Upper lobe of left lung (tissue), 6 donors: ENCODE results near the gene CXCL14. TPM values are rescaled to one million over a fixed set of nuclear protein-coding genes. Genes with fewer than 3 reads are reported as not detected.

Experiments
- ATAC-seq, 2 donors: fragments of 200-7000 bp; cut with Tn5 transposase; one replicate each; pipeline ENCODE4 v1.9.1; 2022; ENCODE audit warnings: mild to moderate bottlenecking in 2 of 2, moderate library complexity in 2 of 2; ENCODE audit not compliant: low FRiP score in 2 of 2
- DNase-seq, 2 donors: peaks; one replicate each; pipeline ENCODE4 v3.0.0-alpha.2; 2019 to 2020
- H3K27ac ChIP-seq, 4 donors: fragments of 200-600 bp; sonication (generic); one replicate each; pipeline ENCODE4 v1.5.1; 2016 to 2019
- H3K27me3 ChIP-seq, 4 donors: fragments of 200-600 bp; sonication (generic); one replicate each; pipeline ENCODE4 v1.5.1; 2017 to 2019
- H3K36me3 ChIP-seq, 4 donors: fragments of 200-600 bp; sonication (generic); one replicate each; pipeline ENCODE4 v1.5.1; 2016 to 2019
- H3K4me1 ChIP-seq, 4 donors: fragments of 200-600 bp; sonication (generic); one replicate each; pipeline ENCODE4 v1.5.1; 2018 to 2019
- H3K4me3 ChIP-seq, 4 donors: fragments of 200-600 bp; sonication (generic); one replicate each; pipeline ENCODE4 v1.5.1; 2017 to 2019; ENCODE audit warnings: mild to moderate bottlenecking in 2 of 4, moderate library complexity in 1 of 4
- H3K9me3 ChIP-seq, 4 donors: fragments of 200-600 bp; sonication (generic); one replicate each; pipeline ENCODE4 v1.5.1; 2018 to 2019
- EP300 ChIP-seq, 4 donors: sonication (generic); formaldehyde crosslinking; IDR thresholded peaks; one replicate each; pipeline ENCODE4 v1.5.1; 2017; ENCODE audit warnings: antibody characterized with exemption in 4 of 4, control low read depth in 2 of 4
- POLR2A ChIP-seq, 4 donors: fragments of 450-650 bp; IDR thresholded peaks; one replicate each; pipeline ENCODE4 v1.5.1; 2016 to 2017; ENCODE audit warnings: antibody characterized with exemption in 4 of 4, mild to moderate bottlenecking in 2 of 4
- POLR2AphosphoS5 ChIP-seq, 2 donors: sonication (generic); formaldehyde crosslinking; IDR thresholded peaks; one replicate each; pipeline ENCODE4 v1.5.1; 2017; ENCODE audit warnings: antibody characterized with exemption in 2 of 2
- WGBS, 2 donors: methylation state at CpG; one replicate each; pipeline ENCODE4 v1.1.5; 2017 to 2018; 5-methylcytosine and 5-hydroxymethylcytosine counted together
- total RNA-seq, 6 donors: library from RNA; depleted of rRNA in 4 of 6; stranded (reverse); fragments of >200 nt in 4 of 6; gene quantifications; one replicate each; pipeline versions ENCODE4 v1.1.0 to v1.2.1, GENCODE V29; 2016 to 2021
- TF ChIP-seq, protein P1 (sequence below), 6 experiments: fragments of 450-650 bp in 4 of 6; fragments of 200-600 bp in 2 of 6; sonication (generic) in 2 of 6; IDR thresholded peaks; one replicate each; pipeline ENCODE4 v1.5.1; 2016 to 2019; ENCODE audit warnings: antibody characterized with exemption in 6 of 6
- donor health status: DM: no; HTN: no; CAD: no; lungs with moderate emphysema.
- donor health status: DM: no; HTN: yes; CAD: no; lungs with severe emphysema.

The CXCL14 gene
- total RNA-seq, 6 donors from 2014 or later, result 0.15 to 5.5 (median 2.4) TPM; not detected in 2

DNA sequence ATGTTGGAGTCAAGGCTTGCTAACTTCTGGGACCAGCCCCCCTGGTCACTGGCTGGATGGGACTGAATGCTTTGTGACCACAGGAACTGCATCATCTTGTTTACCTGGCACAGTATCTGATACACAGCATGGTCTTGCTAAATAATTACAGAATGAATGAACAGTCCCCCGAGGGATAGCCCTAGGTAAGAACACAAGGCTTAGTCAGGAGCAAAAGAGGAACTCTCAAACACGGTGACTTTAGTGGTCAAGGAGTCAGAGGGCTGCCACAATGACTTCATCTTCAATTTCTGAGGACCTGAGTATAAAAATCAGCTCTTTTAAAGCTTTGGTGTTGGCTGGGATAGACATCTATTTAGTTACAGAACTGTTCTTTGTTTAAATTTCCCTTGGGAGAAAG is 15.1 kb upstream of the CXCL14 start:
- WGBS, 2 donors, result 47 to 78% methylated on average over 2 of the region's 2 CpGs
- Histone ChIP-seq H3K27me3 (no peaks in the 10 kb centered on the region), H3K4me1 (no peaks in the 10 kb centered on the region), H3K4me3 (no peak overlapping the region), H3K27ac (no peak overlapping the region), H3K9me3 (no peaks in the 10 kb centered on the region), H3K36me3 (no peaks in the 10 kb centered on the region)
- no peak for ATAC-seq
- TF ChIP-seq EP300 (IDR thresholded peaks at IDR 0.05) (no peak), POLR2AphosphoS5 (IDR thresholded peaks at IDR 0.05) (no peak), POLR2A (IDR thresholded peaks at IDR 0.05) (no peak)
- TF ChIP-seq, protein P1, sequence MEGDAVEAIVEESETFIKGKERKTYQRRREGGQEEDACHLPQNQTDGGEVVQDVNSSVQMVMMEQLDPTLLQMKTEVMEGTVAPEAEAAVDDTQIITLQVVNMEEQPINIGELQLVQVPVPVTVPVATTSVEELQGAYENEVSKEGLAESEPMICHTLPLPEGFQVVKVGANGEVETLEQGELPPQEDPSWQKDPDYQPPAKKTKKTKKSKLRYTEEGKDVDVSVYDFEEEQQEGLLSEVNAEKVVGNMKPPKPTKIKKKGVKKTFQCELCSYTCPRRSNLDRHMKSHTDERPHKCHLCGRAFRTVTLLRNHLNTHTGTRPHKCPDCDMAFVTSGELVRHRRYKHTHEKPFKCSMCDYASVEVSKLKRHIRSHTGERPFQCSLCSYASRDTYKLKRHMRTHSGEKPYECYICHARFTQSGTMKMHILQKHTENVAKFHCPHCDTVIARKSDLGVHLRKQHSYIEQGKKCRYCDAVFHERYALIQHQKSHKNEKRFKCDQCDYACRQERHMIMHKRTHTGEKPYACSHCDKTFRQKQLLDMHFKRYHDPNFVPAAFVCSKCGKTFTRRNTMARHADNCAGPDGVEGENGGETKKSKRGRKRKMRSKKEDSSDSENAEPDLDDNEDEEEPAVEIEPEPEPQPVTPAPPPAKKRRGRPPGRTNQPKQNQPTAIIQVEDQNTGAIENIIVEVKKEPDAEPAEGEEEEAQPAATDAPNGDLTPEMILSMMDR (IDR thresholded peaks at IDR 0.05), result no peak
- no peak for DNase-seq

DNA sequence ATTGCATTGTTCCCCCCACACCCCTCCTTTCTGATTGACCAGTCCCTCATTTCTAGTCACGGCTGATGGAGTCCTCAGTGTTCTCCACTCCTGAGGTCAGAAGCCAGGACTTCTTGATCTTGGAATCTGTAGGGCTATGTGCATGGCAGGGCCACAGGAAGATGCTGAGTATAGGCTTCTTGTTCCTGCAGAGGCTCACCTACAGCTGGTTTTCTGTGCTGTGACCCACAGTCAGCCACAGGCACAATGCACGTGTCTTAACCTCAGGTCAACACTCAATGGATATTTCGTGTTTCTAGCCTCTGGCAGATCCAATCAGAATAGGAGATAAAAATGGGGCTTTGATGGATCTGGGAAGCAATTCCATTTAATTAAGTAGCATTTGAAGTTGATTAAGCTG is 14.3 kb upstream of the CXCL14 start:
- H3K4me3 ChIP-seq, result no peak overlapping the region
- ATAC-seq (no peak), DNase-seq (no peak)
- H3K4me1 ChIP-seq, result no peaks in the 10 kb centered on the region
- H3K9me3 ChIP-seq, result no peaks in the 10 kb centered on the region
- no peaks in the 10 kb centered on the region for H3K27me3 ChIP-seq
- no peak for TF ChIP-seq POLR2AphosphoS5 (IDR thresholded peaks at IDR 0.05)
- TF ChIP-seq POLR2A (IDR thresholded peaks at IDR 0.05), result no peak
- no peak for TF ChIP-seq EP300 (IDR thresholded peaks at IDR 0.05)
- TF ChIP-seq, protein P1 (IDR thresholded peaks at IDR 0.05), result no peak
- no peaks in the 10 kb centered on the region for H3K36me3 ChIP-seq
- WGBS, 2 donors, result 90 to 100% methylated on average over 2 to 3 of the region's 3 CpGs
- H3K27ac ChIP-seq, result no peak overlapping the region

DNA sequence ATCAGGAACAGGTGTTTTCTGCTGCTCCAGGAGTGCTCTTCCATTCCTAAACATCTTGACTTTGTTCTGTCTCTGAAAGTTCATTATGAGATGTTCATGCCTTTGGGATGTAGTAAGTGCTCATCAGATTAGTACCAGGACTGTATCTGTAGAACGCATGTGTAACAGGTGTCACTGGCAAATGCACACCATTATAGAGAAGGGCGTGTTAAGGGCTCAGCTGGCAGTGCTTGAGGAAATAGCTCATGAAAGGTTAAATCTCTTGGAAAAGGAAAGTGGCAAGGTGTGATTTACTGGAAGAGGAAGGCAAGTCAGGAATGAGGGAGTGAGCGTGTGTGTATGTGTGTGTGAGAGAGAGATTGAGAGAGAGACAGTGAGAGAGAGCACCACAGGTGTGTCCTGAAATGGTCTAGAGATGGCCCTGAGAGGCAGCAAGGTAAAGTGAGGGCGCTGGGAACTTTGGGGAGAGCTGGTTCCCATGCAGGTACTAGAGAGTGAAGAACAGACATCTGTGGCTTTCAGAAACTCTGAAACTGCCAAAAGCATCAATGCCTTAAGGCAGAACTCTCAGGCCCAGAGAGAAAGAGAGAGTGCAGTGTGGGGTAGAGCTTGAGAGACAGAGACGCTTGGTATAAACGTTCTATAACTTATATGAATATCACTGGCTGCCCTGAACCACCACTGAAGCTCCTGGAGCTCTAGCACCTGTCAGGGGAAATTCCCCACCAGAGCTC is 13.7 kb upstream of the CXCL14 start:
- Histone ChIP-seq H3K27me3 (no peaks in the 10 kb centered on the region), H3K9me3 (no peaks in the 10 kb centered on the region), H3K4me3 (no peak overlapping the region), H3K27ac (no peak overlapping the region), H3K36me3 (no peaks in the 10 kb centered on the region), H3K4me1 (no peaks in the 10 kb centered on the region)
- DNase-seq, result no peak
- 77 to 81% methylated on average over 6 of the region's 6 CpGs for WGBS, 2 donors
- ATAC-seq, result no peak
- TF ChIP-seq, protein P1 (IDR thresholded peaks at IDR 0.05), result no peak
- no peak for TF ChIP-seq EP300 (IDR thresholded peaks at IDR 0.05)
- TF ChIP-seq POLR2AphosphoS5 (IDR thresholded peaks at IDR 0.05), result no peak
- TF ChIP-seq POLR2A (IDR thresholded peaks at IDR 0.05), result no peak

DNA sequence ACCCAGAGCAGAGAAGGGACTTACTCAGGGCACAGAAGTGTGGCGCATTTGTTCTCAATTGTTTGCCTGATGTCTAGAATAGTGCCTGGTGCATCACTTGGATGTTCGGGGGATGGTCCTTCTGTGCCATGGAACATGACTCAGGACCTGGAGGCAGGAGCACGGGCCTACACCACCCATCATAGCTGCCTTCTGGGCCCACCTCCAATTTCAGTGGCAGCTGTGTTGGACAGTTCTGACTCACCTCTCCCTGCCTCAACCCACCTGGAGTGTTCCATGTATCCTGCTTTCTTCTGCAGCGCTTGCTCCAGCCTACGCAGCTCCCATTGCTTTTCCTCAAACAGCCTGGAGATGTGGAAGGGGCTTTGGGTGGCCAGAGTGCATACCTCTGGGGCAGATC is 12.5 kb upstream of the CXCL14 start:
- H3K36me3 ChIP-seq, result no peaks in the 10 kb centered on the region
- no peak for DNase-seq
- H3K4me1 ChIP-seq, result no peaks in the 10 kb centered on the region
- H3K27ac ChIP-seq, result no peak overlapping the region
- 89 to 94% methylated on average over 5 of the region's 5 CpGs for WGBS, 2 donors
- no peak for TF ChIP-seq POLR2AphosphoS5 (IDR thresholded peaks at IDR 0.05)
- no peak for TF ChIP-seq POLR2A (IDR thresholded peaks at IDR 0.05)
- TF ChIP-seq, protein P1 (IDR thresholded peaks at IDR 0.05), result no peak
- no peak for TF ChIP-seq EP300 (IDR thresholded peaks at IDR 0.05)
- no peak for ATAC-seq
- no peak overlapping the region for H3K4me3 ChIP-seq
- H3K27me3 ChIP-seq, result no peaks in the 10 kb centered on the region
- H3K9me3 ChIP-seq, result no peaks in the 10 kb centered on the region

DNA sequence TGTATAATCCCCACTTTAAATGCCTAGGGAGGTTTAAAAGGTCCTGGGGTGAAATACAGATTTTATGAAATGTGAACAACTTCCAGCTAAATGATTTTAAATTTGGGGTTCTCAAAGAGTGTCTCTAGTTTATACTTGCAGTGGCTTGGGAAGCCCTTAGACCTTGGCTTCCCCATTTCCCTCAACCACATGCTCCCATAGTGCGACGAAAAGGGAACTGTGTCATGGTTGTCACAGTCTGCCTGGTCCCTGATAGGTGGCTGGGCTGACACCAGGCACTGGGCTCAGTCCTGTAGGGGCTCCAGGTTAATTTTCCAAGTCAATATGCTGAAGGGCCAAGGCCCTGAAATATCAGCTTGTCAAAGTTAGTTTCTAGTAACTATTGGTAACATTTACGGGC is 10.4 kb upstream of the CXCL14 start:
- no peak for ATAC-seq

More for the DNA sequence above, 10.4 kb upstream of the CXCL14 start:
- Histone ChIP-seq H3K36me3 (no peaks in the 10 kb centered on the region), H3K4me3 (no peak overlapping the region), H3K4me1 (no peaks in the 10 kb centered on the region), H3K27me3 (no peaks in the 10 kb centered on the region), H3K27ac (no peak overlapping the region), H3K9me3 (no peaks in the 10 kb centered on the region)
- TF ChIP-seq POLR2A (IDR thresholded peaks at IDR 0.05), result no peak
- TF ChIP-seq EP300 (IDR thresholded peaks at IDR 0.05), result no peak
- TF ChIP-seq, protein P1 (IDR thresholded peaks at IDR 0.05), result no peak
- no peak for TF ChIP-seq POLR2AphosphoS5 (IDR thresholded peaks at IDR 0.05)
- WGBS, 2 donors, result 55 to 97% methylated on average over 3 of the region's 3 CpGs
- DNase-seq, result no peak
